OCI-LY7 (cell line): ENCODE results near the gene MOK.

ENCODE experiments used
- CTCF ChIP-seq: fragments of 200-600 bp; sonication (generic); conservative IDR thresholded peaks from 2 replicates; pipeline ENCODE4 v1.5.1; 2014; ENCODE audit warnings: mild to moderate bottlenecking, antibody characterized with exemption, low read length, moderate library complexity, mixed read lengths
- EZH2phosphoT487 ChIP-seq: fragments of 200-600 bp; sonication (generic); IDR thresholded peaks from 2 replicates; pipeline ENCODE4 v1.6.1; 2018; ENCODE audit warnings: low read depth, borderline replicate concordance, mild to moderate bottlenecking, mixed run types, antibody characterized with exemption, low read length, moderate library complexity, mixed read lengths

- no peak for TF ChIP-seq CTCF
- TF ChIP-seq EZH2phosphoT487, result no peak
These were observed 87.6 kb downstream of the MOK start for GRCh38 chr14:102217399-102217798.
